Peyer's patch (tissue), 4 donors: ENCODE data around the gene CMPK2.

Experiments
- CTCF ChIP-seq, 6 experiments: fragments of 450-650 bp in 4 of 6; fragments of 200-600 bp in 2 of 6; sonication (generic) in 1 of 6; IDR thresholded peaks; one replicate each; pipeline ENCODE4 v1.5.1; 2017 to 2019; ENCODE audit warnings: antibody characterized with exemption in 6 of 6, mild to moderate bottlenecking in 3 of 6, moderate library complexity in 1 of 6
- POLR2A ChIP-seq, 2 donors: fragments of 450-650 bp; IDR thresholded peaks; one replicate each; pipeline ENCODE4 v1.5.1; 2017; ENCODE audit warnings: antibody characterized with exemption in 2 of 2, mild to moderate bottlenecking in 2 of 2, moderate library complexity in 2 of 2

- TF ChIP-seq CTCF (IDR thresholded peaks at IDR 0.05) = no peak
- TF ChIP-seq POLR2A (IDR thresholded peaks at IDR 0.05) = no peak
Observed at GRCh38 chr2:6906165-6906741, 40.5 kb upstream of the CMPK2 start.
